ENCODE data around the gene TRIM14. TPM values are rescaled to one million over a fixed set of nuclear protein-coding genes. Genes with fewer than 3 reads are reported as not detected.
A peak's percentile ranks its signal among the peaks of the same experiment; 100 is the strongest.

Gene TRIM14
- total RNA-seq, 1 donor from 2014 or later = 25.8 TPM

- TF ChIP-seq CTCF (IDR thresholded peaks at IDR 0.05) (no peak), POLR2AphosphoS5 (IDR thresholded peaks at IDR 0.05; ENCODE audit: insufficient read depth in 1 of 2, low read depth in 1 of 2) (no peak), POLR2A (IDR thresholded peaks at IDR 0.05) (no peak)
- H3K9me3 ChIP-seq = no peaks in the 10 kb centered on the region
- H3K36me3 ChIP-seq = no peaks in the 10 kb centered on the region
- H3K27ac ChIP-seq = no peak overlapping the region
- H3K27me3 ChIP-seq = no peaks in the 10 kb centered on the region
- H3K4me1 ChIP-seq = no peaks in the 10 kb centered on the region
- intact Hi-C loops (cut with DNase I) = no loop called here
- no peak overlapping the region for H3K4me3 ChIP-seq
- no peak for DNase-seq (ENCODE audit: extremely low spot score in 2 of 2)
These were observed 11.1 kb downstream of the TRIM14 start for GRCh38 chr9:98107926-98108325.

- no peak for TF ChIP-seq POLR2A (IDR thresholded peaks at IDR 0.05)
- TF ChIP-seq POLR2AphosphoS5 (IDR thresholded peaks at IDR 0.05; ENCODE audit: insufficient read depth in 1 of 2, low read depth in 1 of 2) = no peak
- no peak for TF ChIP-seq CTCF (IDR thresholded peaks at IDR 0.05)
- H3K4me1 ChIP-seq = no peaks in the 10 kb centered on the region
- H3K36me3 ChIP-seq = no peaks in the 10 kb centered on the region
- no peak overlapping the region for H3K4me3 ChIP-seq
- intact Hi-C loops (cut with DNase I) = no loop called here
- DNase-seq (ENCODE audit: extremely low spot score in 2 of 2) = no peak
- H3K9me3 ChIP-seq = no peaks in the 10 kb centered on the region
- H3K27me3 ChIP-seq = no peaks in the 10 kb centered on the region
- no peak overlapping the region for H3K27ac ChIP-seq
These were observed 14.0 kb downstream of the TRIM14 start for GRCh38 chr9:98105006-98105405.

GRCh38 chr9:98104445-98104881 lies 14.6 kb downstream of the TRIM14 start:
- TF ChIP-seq CTCF (IDR thresholded peaks at IDR 0.05) = no peak
- no peak for TF ChIP-seq POLR2AphosphoS5 (IDR thresholded peaks at IDR 0.05; ENCODE audit: insufficient read depth in 1 of 2, low read depth in 1 of 2)
- TF ChIP-seq POLR2A (IDR thresholded peaks at IDR 0.05) = no peak
- no peaks in the 10 kb centered on the region for H3K36me3 ChIP-seq

GRCh38 chr9:98101868-98102273 lies 17.2 kb downstream of the TRIM14 start:
- no peak for TF ChIP-seq CTCF (IDR thresholded peaks at IDR 0.05)
- TF ChIP-seq POLR2AphosphoS5 (IDR thresholded peaks at IDR 0.05; ENCODE audit: insufficient read depth in 1 of 2, low read depth in 1 of 2) = peak in 1 of 2 donors; percentile 34
- TF ChIP-seq POLR2A (IDR thresholded peaks at IDR 0.05) = peak in 1 of 2 donors; percentile 12

More at GRCh38 chr9:98104445-98104881, 14.6 kb downstream of the TRIM14 start:
- Histone ChIP-seq H3K9me3 (no peaks in the 10 kb centered on the region), H3K27me3 (no peaks in the 10 kb centered on the region), H3K27ac (no peak overlapping the region), H3K4me3 (no peak overlapping the region), H3K4me1 (no peaks in the 10 kb centered on the region)
- intact Hi-C loops (cut with DNase I) = no loop called here
- DNase-seq (ENCODE audit: extremely low spot score in 2 of 2) = no peak

GRCh38 chr9:98101416-98101815 lies 17.6 kb downstream of the TRIM14 start:
- H3K9me3 ChIP-seq = no peaks in the 10 kb centered on the region

More at GRCh38 chr9:98101868-98102273, 17.2 kb downstream of the TRIM14 start:
- no peaks in the 10 kb centered on the region for H3K36me3 ChIP-seq
- no peaks in the 10 kb centered on the region for H3K4me1 ChIP-seq
- H3K9me3 ChIP-seq = no peaks in the 10 kb centered on the region
- H3K27ac ChIP-seq = no peak overlapping the region
- H3K27me3 ChIP-seq = no peaks in the 10 kb centered on the region
- peak in 1 of 2 donors; percentile 29 for DNase-seq (ENCODE audit: extremely low spot score in 2 of 2)
- intact Hi-C loops (cut with DNase I) = no loop called here
- no peak overlapping the region for H3K4me3 ChIP-seq

More at GRCh38 chr9:98101416-98101815, 17.6 kb downstream of the TRIM14 start:
- no peaks in the 10 kb centered on the region for H3K27me3 ChIP-seq
- DNase-seq (ENCODE audit: extremely low spot score in 2 of 2) = peak in 1 of 2 donors; percentile 40
- intact Hi-C loops (cut with DNase I) = no loop called here
- H3K4me3 ChIP-seq = no peak overlapping the region
- H3K27ac ChIP-seq = no peak overlapping the region
- TF ChIP-seq POLR2A (IDR thresholded peaks at IDR 0.05) (no peak), POLR2AphosphoS5 (IDR thresholded peaks at IDR 0.05; ENCODE audit: insufficient read depth in 1 of 2, low read depth in 1 of 2) (no peak), CTCF (IDR thresholded peaks at IDR 0.05) (no peak)
- no peaks in the 10 kb centered on the region for H3K4me1 ChIP-seq
- H3K36me3 ChIP-seq = no peaks in the 10 kb centered on the region

Measured in vagina (tissue), 2 donors.